H1 (cell line): Measurements from ENCODE around the gene RAB4B.

Source experiments
- CTCF ChIP-seq, 3 experiments: IDR thresholded peaks; 1 replicate in 2 of 3; 2 replicates in 1 of 3; pipeline versions ENCODE4 v1.5.1 to v1.6.1; 2011; ENCODE audit warnings: low read length in 3 of 3, mild to moderate bottlenecking in 3 of 3, inconsistent platforms in 2 of 3, low read depth in 1 of 3, moderate library complexity in 1 of 3; ENCODE audit not compliant: insufficient read depth in 1 of 3; ENCODE audit errors: control extremely low read depth in 1 of 3
- E2F6 ChIP-seq: IDR thresholded peaks from 2 replicates; pipeline ENCODE4 v1.6.1; 2012; ENCODE audit warnings: inconsistent platforms
- EP300 ChIP-seq, 2 experiments: IDR thresholded peaks; 1 replicate in 1 of 2; 2 replicates in 1 of 2; pipeline ENCODE4 v1.6.1; 2011 to 2012; ENCODE audit warnings: low read depth in 2 of 2, low read length in 2 of 2, mild to moderate bottlenecking in 2 of 2, borderline replicate concordance in 1 of 2, inconsistent platforms in 1 of 2, moderate library complexity in 1 of 2
- EZH2 ChIP-seq: fragments of 200-600 bp; sonication (generic); IDR thresholded peaks from 2 replicates; pipeline ENCODE4 v1.7.1; 2012; ENCODE audit warnings: low read depth, mild to moderate bottlenecking, moderate library complexity, low read length, inconsistent platforms; ENCODE audit not compliant: severe bottlenecking
- JUND ChIP-seq: IDR thresholded peaks from 2 replicates; pipeline ENCODE4 v1.6.1; 2011; ENCODE audit warnings: mild to moderate bottlenecking, improper control_type of control experiment, low read length
- POLR2A ChIP-seq, 2 experiments: IDR thresholded peaks; 1 replicate in 1 of 2; 2 replicates in 1 of 2; pipeline ENCODE4 v1.6.1; 2011; ENCODE audit warnings: low read depth in 2 of 2, low read length in 2 of 2, mild to moderate bottlenecking in 2 of 2; ENCODE audit errors: control extremely low read depth in 1 of 2
- POLR2AphosphoS5 ChIP-seq: IDR thresholded peaks from 2 replicates; pipeline ENCODE4 v1.6.1; 2011; ENCODE audit warnings: low read depth, low read length
- RXRA ChIP-seq: IDR thresholded peaks from 2 replicates; pipeline ENCODE4 v1.6.1; 2011; ENCODE audit warnings: low read depth, mild to moderate bottlenecking, low read length, moderate library complexity; ENCODE audit not compliant: insufficient read depth
- SIN3A ChIP-seq, 2 experiments: IDR thresholded peaks in 1 of 2; conservative IDR thresholded peaks in 1 of 2; 2 replicates each; pipeline ENCODE4 v1.6.1; 2011 to 2012; ENCODE audit warnings: low read length in 2 of 2, improper control_type of control experiment in 1 of 2, low read depth in 1 of 2, mild to moderate bottlenecking in 1 of 2

- TF ChIP-seq POLR2A (IDR thresholded peaks at IDR 0.05; ENCODE audit: control extremely low read depth in 1 of 2, low read depth in 2 of 2, low read length in 2 of 2) (no peak), JUND (no peak), CTCF (IDR thresholded peaks at IDR 0.05; ENCODE audit: control extremely low read depth in 1 of 3, insufficient read depth in 1 of 3, low read depth in 1 of 3, low read length in 3 of 3) (no peak), EZH2 (no peak), E2F6 (no peak), EP300 (IDR thresholded peaks at IDR 0.05; ENCODE audit: borderline replicate concordance in 1 of 2, low read depth in 2 of 2, low read length in 2 of 2) (no peak), POLR2AphosphoS5 (no peak), SIN3A (conservative IDR thresholded peaks at IDR 0.05 in 1 of 2, IDR thresholded peaks at IDR 0.05 in 1 of 2; ENCODE audit: low read depth in 1 of 2, low read length in 2 of 2) (no peak), RXRA (no peak)
Observed at GRCh38 chr19:40759352-40759751, 18.7 kb upstream of the RAB4B start.
